Measurements from ENCODE around the gene ST8SIA4. TPM values are rescaled to one million over a fixed set of nuclear protein-coding genes. Genes with fewer than 3 reads are reported as not detected.

Gene ST8SIA4
- total and polyA plus RNA-seq, 4 donors, result 0.35 to 4.1 (median 1.6) TPM

GRCh38 chr5:100800562-100800961 is 102.5 kb downstream of the ST8SIA4 start:
- TF ChIP-seq REST (IDR thresholded peaks at IDR 0.05) (no peak), MAX (IDR thresholded peaks at IDR 0.05) (no peak), TAF1 (conservative IDR thresholded peaks at IDR 0.05) (no peak), EGR1 (IDR thresholded peaks at IDR 0.05; ENCODE audit: low read depth in 2 of 2) (no peak), GABPA (IDR thresholded peaks at IDR 0.05 in 1 of 2, conservative IDR thresholded peaks at IDR 0.05 in 1 of 2) (no peak), JUND (IDR thresholded peaks at IDR 0.05) (no peak), RXRA (IDR thresholded peaks at IDR 0.05) (no peak), FOXA2 (IDR thresholded peaks at IDR 0.05) (no peak), SP1 (IDR thresholded peaks at IDR 0.05) (no peak), RAD21 (IDR thresholded peaks at IDR 0.05) (no peak), HNF4A (conservative IDR thresholded peaks at IDR 0.05) (no peak), YY1 (IDR thresholded peaks at IDR 0.05) (no peak), ATF3 (IDR thresholded peaks at IDR 0.05) (no peak), NR2F2 (IDR thresholded peaks at IDR 0.05) (no peak), HNF4G (IDR thresholded peaks at IDR 0.05) (no peak), FOXA1 (IDR thresholded peaks at IDR 0.05) (no peak), CTCF (IDR thresholded peaks at IDR 0.05; ENCODE audit: low read depth, low read length, missing input control) (no peak), ZBTB33 (IDR thresholded peaks at IDR 0.05) (no peak)
- WGBS, result 66% methylated on average over 5 of the region's 5 CpGs
- Histone ChIP-seq H3K9me3 (ENCODE audit: control insufficient read depth in 4 of 4, low read length in 3 of 4) (no peaks in the 10 kb centered on the region), H3K27ac (ENCODE audit: low read depth in 1 of 2, low read length in 2 of 2) (no peak overlapping the region), H3K9ac (ENCODE audit: low read depth in 1 of 2, low read length in 2 of 2) (no peak overlapping the region), H3K36me3 (ENCODE audit: control insufficient read depth in 4 of 4, insufficient read depth in 3 of 4, low read depth in 1 of 4, low read length in 3 of 4) (no peaks in the 10 kb centered on the region), H3K27me3 (ENCODE audit: control insufficient read depth in 4 of 4, insufficient read depth in 4 of 4, low read length in 3 of 4) (peaks cover 0 to 2% (median 0%) of the 10 kb centered on the region in 4 donors), H3K4me1 (ENCODE audit: control insufficient read depth in 4 of 4, insufficient read depth in 4 of 4, low read length in 3 of 4) (no peaks in the 10 kb centered on the region), H3K4me3 (ENCODE audit: low read depth in 1 of 3, low read length in 3 of 3) (no peak overlapping the region)
- DNase-seq (ENCODE audit: low spot score), result no peak

Data from liver (tissue), 9 donors.